ENCODE results near the gene ATG101.

DNA sequence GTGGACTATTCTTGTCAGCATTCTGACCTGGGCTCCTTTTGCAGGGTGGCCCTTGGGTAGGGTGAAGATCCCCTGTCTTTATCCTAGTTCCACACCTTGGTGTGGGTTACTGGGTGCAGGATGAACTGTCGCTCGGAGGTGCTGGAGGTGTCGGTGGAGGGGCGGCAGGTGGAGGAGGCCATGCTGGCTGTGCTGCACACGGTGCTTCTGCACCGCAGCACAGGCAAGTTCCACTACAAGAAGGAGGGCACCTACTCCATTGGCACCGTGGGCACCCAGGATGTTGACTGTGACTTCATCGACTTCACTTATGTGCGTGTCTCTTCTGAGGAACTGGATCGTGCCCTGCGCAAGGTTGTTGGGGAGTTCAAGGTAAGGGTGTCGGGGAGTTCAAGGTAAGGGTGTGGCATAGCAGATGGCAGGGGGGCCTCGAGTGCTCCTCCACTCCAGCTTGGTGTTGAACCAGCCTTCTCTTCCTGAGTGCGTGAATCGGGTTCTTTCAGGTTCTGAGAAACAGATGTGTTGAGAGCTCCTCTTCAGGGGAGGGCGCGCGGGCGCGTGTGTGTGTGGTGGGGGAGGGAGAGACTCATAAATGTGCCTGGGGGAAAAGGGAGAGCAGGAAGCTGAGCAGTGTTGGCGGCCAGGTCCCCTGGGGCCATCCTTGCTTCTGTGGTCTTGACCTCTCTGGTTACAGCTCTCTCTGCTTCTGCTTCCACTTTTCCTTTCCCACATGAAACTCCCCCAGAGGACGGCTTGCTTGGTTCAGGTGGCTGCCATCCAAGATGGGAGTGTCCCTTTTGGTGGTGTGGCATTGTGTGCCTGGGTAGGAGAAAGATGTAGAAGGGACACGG, 4.0 kb downstream of the ATG101 start:
- no peak for TF ChIP-seq GATA3 (IDR thresholded peaks at IDR 0.05; ENCODE audit: low read depth, low read length)
- no peak for TF ChIP-seq GATA2 (IDR thresholded peaks at IDR 0.05; ENCODE audit: low read depth, low read length)
